RKO (cell line): ENCODE data around the gene TMX2.
A peak's percentile ranks its signal among the peaks of the same experiment; 100 is the strongest.
"Not testable (repeated sequence)": the region's sequence is repeated elsewhere in the genome, so short reads cannot be mapped to it uniquely, and the experiment has no call there.

Experiments used
- DNase-seq: peaks from one replicate; pipeline ENCODE4 v3.0.0-alpha.2; 2016; ENCODE audit warnings: low spot score

TMX2 gene

GRCh38 chr11:57713835-57714234, 1.4 kb downstream of the TMX2 start:
- DNase-seq = no peak

GRCh38 chr11:57716726-57717125, 4.3 kb downstream of the TMX2 start:
- not testable (repeated sequence) for DNase-seq

DNA sequence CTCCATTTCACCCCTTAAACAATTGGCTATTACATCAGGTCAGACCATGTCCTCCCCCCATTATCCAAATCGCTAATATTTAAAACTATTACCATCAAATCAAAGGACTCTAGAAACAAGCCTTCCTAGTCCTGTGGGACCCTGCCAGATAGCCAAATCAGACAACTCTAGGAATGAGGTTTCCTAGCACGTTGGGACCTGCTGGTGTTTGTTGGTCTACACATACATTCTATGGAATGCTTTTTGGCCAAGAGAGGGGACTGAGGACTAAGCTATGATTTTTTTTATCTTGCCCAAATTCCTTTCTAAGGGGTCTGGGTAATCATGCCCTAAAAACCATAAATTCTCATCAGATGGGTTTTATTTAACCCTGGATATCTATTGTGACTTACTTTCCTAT, 14.8 kb downstream of the TMX2 start:
- no peak for DNase-seq

DNA sequence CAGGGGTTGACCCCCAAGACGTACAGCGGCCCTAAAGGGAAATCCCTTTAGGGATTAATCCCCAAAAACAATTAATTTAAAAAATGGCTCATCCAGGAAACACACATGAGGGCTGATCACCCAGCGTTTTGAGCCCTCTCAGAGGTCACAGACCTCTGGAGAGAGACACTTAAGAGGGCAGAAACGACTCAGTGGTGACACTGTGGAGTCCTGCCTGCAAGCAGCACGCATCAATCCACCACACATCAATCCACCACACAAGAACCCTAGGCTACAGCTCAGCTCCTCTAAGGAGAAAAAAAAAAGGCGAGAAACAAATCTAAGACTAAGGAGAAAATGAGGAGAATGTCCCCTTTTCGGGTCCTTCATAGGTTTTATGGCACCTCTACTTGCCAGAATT, 16.4 kb downstream of the TMX2 start:
- no peak for DNase-seq

DNA sequence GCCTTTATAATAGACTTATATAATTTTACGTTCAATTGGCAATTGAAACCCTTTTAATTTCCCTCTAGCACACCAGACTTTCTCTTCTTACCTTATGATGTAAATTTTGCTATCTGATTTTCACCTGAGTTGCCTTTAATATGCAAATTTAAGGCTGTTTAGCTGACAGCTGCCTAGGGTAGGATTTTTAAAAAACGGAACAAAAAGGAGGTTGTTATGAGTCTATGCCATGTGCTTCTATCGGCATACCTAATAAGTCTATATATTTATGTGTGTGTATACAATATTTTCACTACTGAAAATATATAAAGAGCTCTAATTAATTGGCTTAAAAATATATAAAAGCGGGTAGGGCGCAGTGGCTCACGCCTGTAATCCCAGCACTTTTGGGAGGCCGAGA, 17.1 kb downstream of the TMX2 start:
- no peak for DNase-seq

DNA sequence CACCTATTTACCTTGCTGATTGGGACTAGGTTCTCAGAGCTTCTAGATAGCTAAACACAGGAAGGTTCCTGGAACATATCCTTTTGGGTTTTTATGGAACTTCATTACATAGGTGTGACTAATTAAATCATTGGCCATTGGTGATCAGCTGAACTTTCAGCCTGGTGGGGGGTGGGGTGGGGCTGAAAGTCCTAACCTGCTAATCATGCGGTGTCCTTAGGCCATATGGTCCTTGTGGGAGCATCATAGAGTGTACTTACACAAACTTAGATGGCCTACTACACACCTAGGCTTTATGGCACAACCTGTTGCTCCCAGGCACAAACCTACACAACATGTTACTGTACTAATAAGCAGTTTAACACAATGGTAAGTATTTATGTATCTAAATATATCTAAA, 20.3 kb downstream of the TMX2 start:
- no peak for DNase-seq

GRCh38 chr11:57735619-57736298, 23.4 kb downstream of the TMX2 start:
- DNase-seq = no peak

DNA sequence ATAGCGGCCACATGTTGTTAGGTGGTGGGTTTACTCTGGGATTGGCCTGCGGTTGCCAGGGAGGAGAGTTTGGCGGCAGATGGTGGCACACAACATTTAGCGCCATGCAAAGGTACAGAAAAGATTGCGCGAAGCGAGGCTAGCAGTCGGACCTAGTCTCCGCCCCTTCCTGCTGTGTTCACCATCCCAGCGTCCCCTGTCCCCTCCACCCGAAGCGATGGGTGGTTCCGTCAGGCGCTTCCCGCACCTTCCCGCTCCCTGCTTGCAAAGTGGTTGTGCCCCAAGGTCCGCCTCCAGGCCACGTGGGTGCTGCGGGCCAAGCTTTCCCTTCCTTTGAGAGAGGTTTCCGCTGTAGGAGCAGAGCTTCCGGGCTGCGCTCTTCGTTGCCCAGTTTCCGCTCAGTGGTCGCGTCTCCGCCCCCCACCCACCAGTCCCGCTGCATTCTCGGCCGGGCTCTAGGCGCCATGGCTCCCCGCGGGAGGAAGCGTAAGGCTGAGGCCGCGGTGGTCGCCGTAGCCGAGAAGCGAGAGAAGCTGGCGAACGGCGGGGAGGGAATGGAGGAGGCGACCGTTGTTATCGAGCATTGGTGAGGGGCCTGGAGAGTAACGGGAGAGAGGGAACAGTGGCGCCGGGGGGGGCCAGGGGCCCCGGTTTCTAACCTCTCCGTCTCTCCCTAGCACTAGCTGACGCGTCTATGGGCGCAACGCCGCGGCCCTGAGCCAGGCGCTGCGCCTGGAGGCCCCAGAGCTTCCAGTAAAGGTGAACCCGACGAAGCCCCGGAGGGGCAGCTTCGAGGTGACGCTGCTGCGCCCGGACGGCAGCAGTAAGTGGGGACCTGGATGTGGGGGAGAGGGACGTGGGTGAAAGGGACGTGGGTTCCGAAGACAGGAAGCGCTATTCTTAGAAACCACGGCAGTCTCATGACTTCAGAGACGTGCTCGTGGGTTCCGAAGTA, 29.0 kb downstream of the TMX2 start, which contains the start of gene SELENOH:
Gene SELENOH (plus strand): TSS at position 360 of the 955 bp plus-strand sequence. CDS start 105 bp downstream, at position 465.
- DNase-seq = peak; percentile 97

GRCh38 chr11:57742087-57742452, 29.7 kb downstream of the TMX2 start:
- DNase-seq = no peak

- no peak for DNase-seq
Observed at GRCh38 chr11:57744357-57744756, 32.0 kb downstream of the TMX2 start.

GRCh38 chr11:57745206-57745605, 32.8 kb downstream of the TMX2 start:
- no peak for DNase-seq

GRCh38 chr11:57746920-57747319, 34.5 kb downstream of the TMX2 start:
- no peak for DNase-seq

- DNase-seq = no peak
Observed at GRCh38 chr11:57751176-57751575, 38.8 kb downstream of the TMX2 start.

- peak; percentile 49 for DNase-seq
Observed at GRCh38 chr11:57751676-57752253, 39.4 kb downstream of the TMX2 start, which contains the start of gene BTBD18. TSS of gene BTBD18 (minus strand) at chr11:57751819. CDS start at chr11:57751188, 631 bp downstream.

DNA sequence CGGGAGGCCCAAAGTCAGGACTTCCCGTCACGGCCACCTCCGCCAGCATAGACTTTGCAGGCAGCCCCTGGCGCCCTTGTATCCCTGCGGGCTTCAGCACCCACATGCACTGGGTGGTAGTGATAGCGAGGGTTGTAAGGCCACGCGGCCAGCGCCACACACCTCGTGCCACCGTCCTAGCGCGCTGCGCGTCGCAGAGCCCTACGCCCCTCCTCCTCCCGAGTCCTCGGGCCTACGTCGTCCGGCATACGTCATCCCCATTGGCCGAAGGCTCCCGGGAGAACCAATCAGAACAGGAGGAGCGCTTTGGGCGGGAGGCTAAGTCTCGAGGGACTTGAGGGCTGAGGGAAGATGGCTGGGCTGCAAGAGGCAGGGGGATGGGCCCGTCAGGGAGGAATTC, 40.6 kb downstream of the TMX2 start:
- no peak for DNase-seq

DNA sequence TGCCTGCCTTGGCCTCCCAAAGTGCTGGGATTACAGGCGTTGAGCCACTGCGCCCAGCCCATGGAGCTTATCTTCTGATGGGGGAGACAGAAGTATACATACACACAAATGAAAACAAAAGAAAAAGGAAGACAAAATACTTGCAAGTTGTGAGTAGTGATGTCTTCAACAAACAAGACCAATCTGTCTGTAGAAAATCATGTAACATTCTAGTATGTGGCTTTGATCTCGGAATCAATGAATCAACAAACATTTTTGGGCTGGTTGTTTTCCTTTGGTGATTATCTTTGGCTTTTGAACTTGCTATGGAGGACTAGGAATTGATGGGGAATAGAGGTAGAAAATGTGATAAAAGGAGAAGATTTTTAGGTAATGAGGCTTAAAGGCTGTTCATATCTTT, 45.8 kb downstream of the TMX2 start:
- no peak for DNase-seq

- DNase-seq = peak; percentile 98
Observed at GRCh38 chr11:57761301-57762234, 49.2 kb downstream of the TMX2 start, which contains the start of gene CTNND1. TSS of gene CTNND1 (plus strand) at chr11:57761802. CDS start at chr11:57791479, 29,677 bp downstream.

GRCh38 chr11:57762235-57762861, 50.0 kb downstream of the TMX2 start:
- DNase-seq = peak; percentile 37

GRCh38 chr11:57763568-57763967, 51.2 kb downstream of the TMX2 start:
- DNase-seq = peak; percentile 74

DNA sequence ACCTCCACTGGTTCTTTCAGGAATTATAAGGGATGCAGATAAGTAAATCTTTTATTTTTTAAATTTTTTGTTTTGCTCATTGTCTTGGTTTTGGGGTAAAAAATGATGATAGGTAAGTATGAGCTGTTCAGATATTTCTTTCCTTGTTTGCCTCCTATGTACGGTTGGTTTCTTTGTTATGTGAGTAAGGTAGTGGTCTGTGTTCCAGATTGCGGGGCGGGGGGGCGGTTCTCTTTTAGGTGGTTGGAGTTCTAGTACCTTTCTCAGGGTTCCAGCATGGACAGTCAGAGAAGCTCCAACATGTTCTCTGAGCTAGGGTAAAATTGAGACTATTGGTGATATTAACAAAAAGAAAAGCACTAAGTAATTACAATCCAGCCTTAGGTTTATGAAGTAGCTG, 51.6 kb downstream of the TMX2 start:
- no peak for DNase-seq

DNA sequence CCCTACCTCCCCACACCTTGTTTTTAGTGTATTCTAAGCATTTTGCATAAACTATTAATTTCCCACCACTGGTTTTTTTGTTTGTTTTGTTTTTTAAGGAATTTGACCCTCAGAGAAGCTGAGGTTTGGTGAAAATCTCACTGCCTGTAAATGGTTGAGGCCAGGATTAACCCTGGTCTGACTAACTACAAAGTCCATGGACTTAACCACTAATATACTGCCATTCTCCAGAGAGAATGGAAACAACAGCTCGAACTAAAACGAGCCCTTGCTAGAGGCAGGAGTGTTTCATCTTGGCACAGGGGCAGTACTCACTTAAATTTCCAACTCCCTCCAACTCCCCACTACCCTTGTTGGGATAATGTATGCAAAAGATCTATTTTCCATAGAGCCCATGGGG, 52.2 kb downstream of the TMX2 start:
- DNase-seq = no peak
